IMR-90 (cell line): ENCODE measurements around the gene NUAK1. TPM values are rescaled to one million over a fixed set of nuclear protein-coding genes. Genes with fewer than 3 reads are reported as not detected.
A peak's percentile ranks its signal among the peaks of the same experiment; 100 is the strongest.

ENCODE experiments used
- ATAC-seq: fragments of 200-7000 bp; cut with Tn5 transposase; 2 replicates; pipeline ENCODE4 v1.9.1; 2020; ENCODE audit warnings: low read depth, mild to moderate bottlenecking, moderate library complexity
- BruUV-seq: library from RNA; stranded (reverse); fragments of 400-500 nt; replicated peaks from 2 replicates; lab custom pipeline; 2021; lab: Mats Ljungman, UMichigan
- CTCF ChIA-PET: fragments of 300-600 bp; formaldehyde crosslinking; extraction: SDS; loops from one replicate; lab custom pipeline; 2021; ENCODE audit warnings: antibody characterized with exemption; lab: Yijun Ruan, JAX
- POLR2A ChIA-PET: fragments of 300-600 bp; sonication (Branson Sonifier 250); formaldehyde crosslinking; loops from one replicate; lab custom pipeline; 2022; ENCODE audit warnings: antibody characterized with exemption; ENCODE audit not compliant: unreplicated experiment; lab: Charles Lee
- DNase-seq: peaks from one replicate; pipeline ENCODE4 v3.0.0; 2013
- H2AFZ ChIP-seq: replicated peaks from 2 replicates; pipeline ENCODE3; 2013; ENCODE audit warnings: low read length, mild to moderate bottlenecking; ENCODE audit not compliant: poor library complexity
- H2AK5ac ChIP-seq: 2 replicates; pipeline ENCODE4 v1.6.1; 2013; ENCODE audit warnings: low read depth, low read length, inconsistent platforms
- H2AK9ac ChIP-seq: replicated peaks from 2 replicates; pipeline ENCODE3; 2013; ENCODE audit warnings: mild to moderate bottlenecking, low read depth, low read length, moderate library complexity; ENCODE audit not compliant: poor library complexity
- H2BK120ac ChIP-seq: 2 replicates; pipeline ENCODE4 v1.6.1; 2013; ENCODE audit warnings: low read depth, low read length, inconsistent platforms
- H2BK15ac ChIP-seq: 3 replicates; pipeline ENCODE4 v1.6.1; 2013; ENCODE audit warnings: low read depth, low read length, inconsistent platforms
- H2BK20ac ChIP-seq: 2 replicates; pipeline ENCODE4 v1.6.1; 2013; ENCODE audit warnings: low read depth, mild to moderate bottlenecking, inconsistent platforms, low read length, moderate library complexity
- H2BK5ac ChIP-seq: 2 replicates; pipeline ENCODE4 v1.6.1; 2013; ENCODE audit warnings: mild to moderate bottlenecking, low read depth, low read length, inconsistent platforms; ENCODE audit not compliant: poor library complexity, severe bottlenecking
- H3K14ac ChIP-seq: replicated peaks from 2 replicates; pipeline ENCODE4 v1.6.1; 2013; ENCODE audit warnings: low read depth, low read length, inconsistent platforms
- H3K18ac ChIP-seq: 2 replicates; pipeline ENCODE4 v1.6.1; 2013; ENCODE audit warnings: low read depth, low read length, control low read depth
- H3K23ac ChIP-seq: 2 replicates; pipeline ENCODE4 v1.6.1; 2013; ENCODE audit warnings: low read depth, low read length, inconsistent platforms
- H3K27ac ChIP-seq: 2 replicates; pipeline ENCODE4 v1.5.1; 2013; ENCODE audit warnings: mild to moderate bottlenecking, control low read depth, low read length; ENCODE audit not compliant: insufficient read depth
- H3K27me3 ChIP-seq: 2 replicates; pipeline ENCODE4 v1.6.1; 2013; ENCODE audit warnings: low read length; ENCODE audit not compliant: control insufficient read depth, insufficient read depth
- H3K36me3 ChIP-seq: 2 replicates; pipeline ENCODE4 v1.6.1; 2013; ENCODE audit warnings: low read length, mixed read lengths; ENCODE audit not compliant: control insufficient read depth, insufficient read depth
- H3K4ac ChIP-seq: 2 replicates; pipeline ENCODE4 v1.6.1; 2013; ENCODE audit warnings: low read depth, low read length, inconsistent platforms
- H3K4me1 ChIP-seq: 2 replicates; pipeline ENCODE4 v1.6.1; 2013; ENCODE audit warnings: low read length, mixed read lengths; ENCODE audit not compliant: control insufficient read depth, insufficient read depth
- H3K4me2 ChIP-seq: 2 replicates; pipeline ENCODE4 v1.6.1; 2013; ENCODE audit warnings: low read depth, mild to moderate bottlenecking, control low read depth, low read length, moderate library complexity
- H3K4me3 ChIP-seq: 2 replicates; pipeline ENCODE4 v1.5.1; 2013; ENCODE audit warnings: low read depth, mild to moderate bottlenecking, control low read depth, low read length, moderate library complexity; ENCODE audit not compliant: insufficient read depth
- H3K56ac ChIP-seq: 2 replicates; pipeline ENCODE4 v1.6.1; 2013; ENCODE audit warnings: low read length, inconsistent platforms; ENCODE audit not compliant: insufficient read depth; ENCODE audit errors: extremely low read depth
- H3K79me1 ChIP-seq, 2 experiments: 2 replicates each; pipeline ENCODE4 v1.6.1; 2013; ENCODE audit warnings: low read length in 2 of 2, inconsistent platforms in 1 of 2, low read depth in 1 of 2
- H3K9ac ChIP-seq: 2 replicates; pipeline ENCODE4 v1.6.1; 2013; ENCODE audit warnings: low read depth, low read length, control low read depth
- H3K9me1 ChIP-seq: 2 replicates; pipeline ENCODE4 v1.6.1; 2013; ENCODE audit warnings: low read length, inconsistent platforms; ENCODE audit not compliant: insufficient read depth
- H3K9me3 ChIP-seq: 2 replicates; pipeline ENCODE4 v1.6.1; 2013; ENCODE audit warnings: low read length; ENCODE audit not compliant: control insufficient read depth, insufficient read depth
- H4K20me1 ChIP-seq: 2 replicates; pipeline ENCODE4 v1.6.1; 2013; ENCODE audit warnings: low read length, inconsistent platforms; ENCODE audit not compliant: insufficient read depth
- H4K5ac ChIP-seq: 2 replicates; pipeline ENCODE4 v1.6.1; 2013; ENCODE audit warnings: mild to moderate bottlenecking, low read depth, low read length, control low read depth
- H4K8ac ChIP-seq, 2 experiments: 2 replicates each; pipeline ENCODE4 v1.6.1; 2013; ENCODE audit warnings: low read depth in 2 of 2, low read length in 2 of 2, control low read depth in 1 of 2, inconsistent platforms in 1 of 2
- H4K91ac ChIP-seq: 2 replicates; pipeline ENCODE4 v1.6.1; 2013; ENCODE audit warnings: low read depth, low read length, inconsistent platforms; ENCODE audit not compliant: insufficient read depth
- BHLHE40 ChIP-seq: fragments of 150-350 bp; IDR thresholded peaks from 2 replicates; pipeline ENCODE4 v1.6.1; 2016; ENCODE audit warnings: mild to moderate bottlenecking, low read depth, low read length
- CTCF ChIP-seq: conservative IDR thresholded peaks from 2 replicates; pipeline ENCODE4 v1.5.1; 2012; ENCODE audit warnings: mild to moderate bottlenecking, low read depth, low read length, improper control_type of control experiment
- ELK1 ChIP-seq: fragments of 150-350 bp; IDR thresholded peaks from 2 replicates; pipeline ENCODE4 v1.6.1; 2016; ENCODE audit warnings: low read depth, mild to moderate bottlenecking, low read length, moderate library complexity, borderline replicate concordance
- FOS ChIP-seq: fragments of 150-350 bp; IDR thresholded peaks from 2 replicates; pipeline ENCODE4 v1.6.1; 2016; ENCODE audit warnings: low read depth, low read length
- POLR2A ChIP-seq: IDR thresholded peaks from 2 replicates; pipeline ENCODE4 v1.6.1; 2012; ENCODE audit warnings: mild to moderate bottlenecking, low read depth, low read length
- RAD21 ChIP-seq: IDR thresholded peaks from 2 replicates; pipeline ENCODE4 v1.6.1; 2012; ENCODE audit warnings: low read length, improper control_type of control experiment
- WGBS, 2 experiments: methylation state at CpG; one replicate each; pipeline versions ENCODE4 v1.1.5 to v1.1.7; 2013; ENCODE audit warnings: missing lambda C conversion rate in 2 of 2; ENCODE audit not compliant: insufficient read length in 1 of 2; ENCODE audit errors: extremely low coverage in 2 of 2; 5-methylcytosine and 5-hydroxymethylcytosine counted together
- dilution Hi-C: fragments of 300-500 bp; cut with HindIII; formaldehyde crosslinking; loops from one replicate; pipeline ENCODE4 v1.14.3; 2018; ENCODE audit warnings: low sequenced_read_pairs; ENCODE audit not compliant: unreplicated experiment
- in situ Hi-C: fragments of 300-500 bp; cut with MboI; formaldehyde crosslinking; loops from 3 replicates; pipeline ENCODE4 v1.14.3; 2019; ENCODE audit warnings: low sequenced_read_pairs, inconsistent platforms, mixed read lengths
- intact Hi-C: fragments of 100-400 bp; cut with micrococcal nuclease; formaldehyde crosslinking; loops from 2 replicates; pipeline ENCODE4 v1.10.0; 2022
- polyA plus RNA-seq, 3 experiments: library from polyadenylated mRNA; depleted of rRNA; stranded (reverse); fragments of >200 nt; gene quantifications; 2 replicates each; pipeline ENCODE4 v1.2.3, GENCODE V29; 2012; ENCODE audit warnings: low replicate concordance in 1 of 3
- total RNA-seq: library from RNA; depleted of rRNA; stranded (reverse); fragments of >200 nt; gene quantifications from 2 replicates; pipeline ENCODE4 v1.2.3, GENCODE V29; 2012

The NUAK1 gene
- total and polyA plus RNA-seq, 2 of the 4 experiments (the other 2 are of a cell fraction), result 4.8 to 8.8 TPM

- intact Hi-C loops (no loop called here), in situ Hi-C loops (no loop called here), dilution Hi-C loops (no loop called here)
- H3K18ac ChIP-seq, result no peak overlapping the region
- ATAC-seq, result peak; percentile 46
- no peak for DNase-seq
- no peak overlapping the region for H3K4ac ChIP-seq
- ChIA-PET POLR2A (no interaction called here), CTCF (no interaction called here)
- peaks cover 1% of the 10 kb centered on the region; the same call in 1 of the 2 replicates for H3K4me1 ChIP-seq
- no peak overlapping the region for H3K14ac ChIP-seq
- no peaks in the 10 kb centered on the region for H3K79me1 ChIP-seq
- no peaks in the 10 kb centered on the region for H4K20me1 ChIP-seq
- H2AK5ac ChIP-seq, result no peak overlapping the region
- no TSS peak for BruUV-seq
- no peak overlapping the region for H2AFZ ChIP-seq
- TF ChIP-seq POLR2A (no peak), RAD21 (no peak), ELK1 (no peak), CTCF (no peak), BHLHE40 (no peak), FOS (no peak)
- H3K9me1 ChIP-seq, result no peaks in the 10 kb centered on the region
- H2BK120ac ChIP-seq, result no peak overlapping the region
- H4K5ac ChIP-seq, result no peak overlapping the region; the same call in 1 of the 2 replicates
- no peak overlapping the region for H2BK15ac ChIP-seq
- H4K8ac ChIP-seq, result no peak overlapping the region
- peaks cover 5% of the 10 kb centered on the region; the same call in 1 of the 2 replicates for H3K27me3 ChIP-seq
- H3K4me2 ChIP-seq, result no peak overlapping the region
- no peaks in the 10 kb centered on the region for H3K36me3 ChIP-seq
- H2BK5ac ChIP-seq, result no peak overlapping the region
- no peak overlapping the region for H3K56ac ChIP-seq
- no peaks in the 10 kb centered on the region for H3K9me3 ChIP-seq
- no peak overlapping the region for H2BK20ac ChIP-seq
- no peak overlapping the region for H3K27ac ChIP-seq
- H4K91ac ChIP-seq, result no peak overlapping the region
- 8% methylated on average over 2 of the region's 3 CpGs; no CpG with 5 or more reads in 1 of the 2 experiments for WGBS, 2 experiments
- H2AK9ac ChIP-seq, result no peak overlapping the region
- no peak overlapping the region for H3K9ac ChIP-seq
- no peak overlapping the region for H3K4me3 ChIP-seq
- no peak overlapping the region for H3K23ac ChIP-seq
These were observed 40.3 kb upstream of the NUAK1 start for GRCh38 chr12:106179086-106179485.
